Astrocyte of the cerebellum (primary cell): ENCODE data around the gene OSTF1.

Source experiments
- DNase-seq: peaks from one replicate; pipeline ENCODE4 v3.0.0-alpha.2; 2011; ENCODE audit warnings: low read depth
- H3K4me3 ChIP-seq: 2 replicates; pipeline ENCODE4 v1.5.1; 2011; ENCODE audit warnings: mild to moderate bottlenecking, low read depth, low read length, moderate library complexity
- CTCF ChIP-seq: IDR thresholded peaks from 2 replicates; pipeline ENCODE4 v1.5.1; 2012; ENCODE audit warnings: low read length, low read depth, moderate library complexity, mild to moderate bottlenecking; ENCODE audit errors: missing control alignments
- in situ Hi-C: cut with HindIII; loops from 2 replicates; pipeline ENCODE4 v1.10.0; 2017; ENCODE audit warnings: low sequenced_read_pairs

The OSTF1 gene

GRCh38 chr9:75083188-75083970 is 4.9 kb upstream of the OSTF1 start:
- DNase-seq, result no peak
- in situ Hi-C loops, result no loop called here
- no peak for TF ChIP-seq CTCF
- H3K4me3 ChIP-seq, result no peak overlapping the region

- in situ Hi-C loops, result no loop called here
- no peak for TF ChIP-seq CTCF
- DNase-seq, result no peak
- no peak overlapping the region for H3K4me3 ChIP-seq
Observed at GRCh38 chr9:75084081-75084672, 4.1 kb upstream of the OSTF1 start.

- TF ChIP-seq CTCF, result no peak
- no peak overlapping the region for H3K4me3 ChIP-seq
- in situ Hi-C loops, result no loop called here
- DNase-seq, result no peak
Observed at GRCh38 chr9:75085640-75086039, 2.7 kb upstream of the OSTF1 start.

- DNase-seq, result no peak
Observed at GRCh38 chr9:75086541-75087288, 1.6 kb upstream of the OSTF1 start.

GRCh38 chr9:75087289-75087823 is 958 bp upstream of the OSTF1 start:
- DNase-seq, result no peak
- TF ChIP-seq CTCF, result no peak
- peak overlapping the region; percentile 91 for H3K4me3 ChIP-seq
- in situ Hi-C loops, result no loop called here

More at GRCh38 chr9:75086541-75087288, 1.6 kb upstream of the OSTF1 start:
- in situ Hi-C loops, result no loop called here
- no peak for TF ChIP-seq CTCF
- H3K4me3 ChIP-seq, result peak overlapping the region; percentile 91

- peak; percentile 44 for TF ChIP-seq CTCF
- peak overlapping the region; percentile 92 for H3K4me3 ChIP-seq
- no peak for DNase-seq
- in situ Hi-C loops, result no loop called here
Observed at GRCh38 chr9:75088646-75089372, 495 bp downstream of the OSTF1 start.
